Measurements from ENCODE around the gene ATAD1. TPM values are rescaled to one million over a fixed set of nuclear protein-coding genes. Genes with fewer than 3 reads are reported as not detected.

The ATAD1 gene
- total and polyA plus RNA-seq, 9 of the 15 experiments (the other 6 are each of a cell fraction or from before 2014, with no cell fraction given) = 11.3 to 33.8 (median 27.3) TPM

DNA sequence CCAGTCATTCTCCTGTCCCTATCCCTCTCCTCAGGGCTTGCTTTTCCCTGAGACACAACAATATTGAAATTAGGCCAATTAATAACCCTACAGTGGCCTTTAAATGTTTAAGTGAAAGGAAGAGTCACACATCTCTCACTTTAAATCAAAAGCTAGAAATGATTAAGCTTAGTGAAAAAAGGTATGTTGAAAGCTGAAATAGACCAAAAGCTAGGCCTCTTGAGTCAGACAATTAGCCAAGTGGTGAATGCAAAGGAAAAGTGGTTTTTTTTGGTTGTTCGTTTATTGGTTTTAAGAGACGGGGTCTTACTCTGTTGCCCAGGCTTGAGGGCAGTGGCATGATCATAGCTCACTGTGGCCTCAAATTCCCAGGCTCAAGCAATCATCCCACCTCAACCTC, 9.7 kb upstream of the ATAD1 start:
- Histone ChIP-seq H3K4me2 (ENCODE audit: insufficient read depth, low read length) (no peak overlapping the region), H4K20me1 (replicated peaks; ENCODE audit: control insufficient read depth, insufficient read depth, low read length) (no peaks in the 10 kb centered on the region), H3K4me1 (replicated peaks in 1 of 2; ENCODE audit: control insufficient read depth in 2 of 2, insufficient read depth in 2 of 2, low read length in 2 of 2) (no peaks in the 10 kb centered on the region), H3K36me3 (ENCODE audit: control insufficient read depth, insufficient read depth, low read length) (no peaks in the 10 kb centered on the region), H3K79me2 (ENCODE audit: control insufficient read depth, insufficient read depth, low read length) (no peaks in the 10 kb centered on the region), H3K27me3 (ENCODE audit: control insufficient read depth in 2 of 2, insufficient read depth in 2 of 2, low read length in 2 of 2) (no peaks in the 10 kb centered on the region), H3K4me3 (no peak overlapping the region), H3K9me3 (replicated peaks; ENCODE audit: control insufficient read depth, insufficient read depth, low read depth, low read length) (no peaks in the 10 kb centered on the region), H3K9me1 (ENCODE audit: control insufficient read depth, insufficient read depth, low read length) (no peaks in the 10 kb centered on the region), H3K9ac (ENCODE audit: insufficient read depth in 1 of 2, low read depth in 2 of 2, low read length in 2 of 2) (no peak overlapping the region), H2AFZ (ENCODE audit: low read depth, low read length) (no peak overlapping the region), H3K27ac (ENCODE audit: extremely low read depth, low read depth, low read length) (no peak overlapping the region)
- DNase-seq (ENCODE audit: extremely low read depth in 1 of 4, low spot score in 3 of 4) (no peak), FAIRE-seq (no peak), ATAC-seq (no peak)
- ChIA-PET POLR2A (interaction anchor here (0.6 to 3.1 kb wide), 2 partner anchors 9 to 1515 kb away, joined by 3 to 11 read pairs; partner anchors contain the start of gene ATAD1), CTCF (ENCODE audit: low intra/inter-chr PET ratio) (no interaction called here)
- in situ Hi-C loops (cut with MboI) = no loop called here
- intact Hi-C loops (cut with micrococcal nuclease) = no loop called here
- TF ChIP-seq SMAD1 (IDR thresholded peaks at IDR 0.05; ENCODE audit: low read depth, low read length, partially characterized antibody) (no peak), ZNF444 (CRISPR knock-in tag; IDR thresholded peaks at IDR 0.05) (no peak), CHCHD3 (CRISPR knock-in tag; IDR thresholded peaks at IDR 0.05) (no peak), TAF15 (IDR thresholded peaks at IDR 0.05; ENCODE audit: low read depth, low read length) (no peak), ETS1 (conservative IDR thresholded peaks at IDR 0.05; ENCODE audit: control insufficient read depth, low read depth, low read length) (no peak), LCOR (CRISPR knock-in tag; IDR thresholded peaks at IDR 0.05) (no peak), BRCA1 (IDR thresholded peaks at IDR 0.05) (no peak), BRCA1 (CRISPR knock-in tag; IDR thresholded peaks at IDR 0.05) (no peak), PTRF (tag; IDR thresholded peaks at IDR 0.05) (no peak), ZNF75A (CRISPR knock-in tag; IDR thresholded peaks at IDR 0.05) (no peak)
- no TSS peak for BruUV-seq (replicated peaks)
- WGBS (ENCODE audit: insufficient coverage, low coverage, missing lambda C conversion rate) = 7% methylated on average over 2 of the region's 2 CpGs
